Spleen (tissue), 7 donors: Measurements from ENCODE around the gene EXOSC1.

Experiments
- CTCF ChIP-seq, 11 experiments: fragments of 200-600 bp in 7 of 11; fragments of 450-650 bp in 4 of 11; sonication (generic) in 4 of 11; IDR thresholded peaks in 8 of 11; conservative IDR thresholded peaks in 3 of 11; 1 replicate in 7 of 11; 2 replicates in 4 of 11; pipeline versions ENCODE4 v1.4.0 to v1.8.0; 2016 to 2021; ENCODE audit warnings: antibody characterized with exemption in 11 of 11, inconsistent platforms in 4 of 11, mild to moderate bottlenecking in 1 of 11
- POLR2A ChIP-seq, 3 donors: fragments of 450-650 bp; IDR thresholded peaks; one replicate each; pipeline ENCODE4 v1.5.1; 2017; ENCODE audit warnings: antibody characterized with exemption in 3 of 3, mild to moderate bottlenecking in 1 of 3
- donor health status: DM: no; HTN: no; CAD: no; lungs with moderate emphysema.
- donor health status: DM: no; HTN: no; CAD: no.
- donor health status: DM: no; HTN: no; CAD: no.

GRCh38 chr10:97396056-97396455 is 49.8 kb downstream of the EXOSC1 start:
- TF ChIP-seq CTCF (IDR thresholded peaks at IDR 0.05 in 8 of 11, conservative IDR thresholded peaks at IDR 0.05 in 3 of 11) (no peak), POLR2A (IDR thresholded peaks at IDR 0.05) (no peak)
